ENCODE data around the gene RTP3.
"Not testable (repeated sequence)": the region's sequence is repeated elsewhere in the genome, so short reads cannot be mapped to it uniquely, and the experiment has no call there.

Gene RTP3

GRCh38 chr3:46516521-46516920 is 18.7 kb downstream of the RTP3 start:
- no peak for DNase-seq (ENCODE audit: low read depth)
- H3K4me3 ChIP-seq (replicated peaks; ENCODE audit: low read depth, low read length), result no peak overlapping the region
- no peak for TF ChIP-seq CTCF (IDR thresholded peaks at IDR 0.05; ENCODE audit: low read length, missing control alignments)

- H3K4me3 ChIP-seq (replicated peaks; ENCODE audit: low read depth, low read length), result no peak overlapping the region
- TF ChIP-seq CTCF (IDR thresholded peaks at IDR 0.05; ENCODE audit: low read length, missing control alignments), result no peak
- peak; percentile 73 for DNase-seq (ENCODE audit: low read depth)
These were observed 19.4 kb downstream of the RTP3 start for GRCh38 chr3:46517016-46517783.

- TF ChIP-seq CTCF (IDR thresholded peaks at IDR 0.05; ENCODE audit: low read length, missing control alignments), result no peak
- no peak overlapping the region for H3K4me3 ChIP-seq (replicated peaks; ENCODE audit: low read depth, low read length)
- DNase-seq (ENCODE audit: low read depth), result no peak
These were observed 20.0 kb downstream of the RTP3 start for GRCh38 chr3:46517784-46518181.

GRCh38 chr3:46519952-46520351 is 22.2 kb downstream of the RTP3 start:
- DNase-seq (ENCODE audit: low read depth), result no peak

GRCh38 chr3:46520531-46520930 is 22.8 kb downstream of the RTP3 start:
- TF ChIP-seq CTCF (IDR thresholded peaks at IDR 0.05; ENCODE audit: low read length, missing control alignments), result no peak
- no peak overlapping the region for H3K4me3 ChIP-seq (replicated peaks; ENCODE audit: low read depth, low read length)
- no peak for DNase-seq (ENCODE audit: low read depth)

More at GRCh38 chr3:46519952-46520351, 22.2 kb downstream of the RTP3 start:
- no peak overlapping the region for H3K4me3 ChIP-seq (replicated peaks; ENCODE audit: low read depth, low read length)
- no peak for TF ChIP-seq CTCF (IDR thresholded peaks at IDR 0.05; ENCODE audit: low read length, missing control alignments)

- no peak overlapping the region for H3K4me3 ChIP-seq (replicated peaks; ENCODE audit: low read depth, low read length)
- DNase-seq (ENCODE audit: low read depth), result no peak
- no peak for TF ChIP-seq CTCF (IDR thresholded peaks at IDR 0.05; ENCODE audit: low read length, missing control alignments)
These were observed 23.3 kb downstream of the RTP3 start for GRCh38 chr3:46521096-46521495.

GRCh38 chr3:46522201-46522600 is 24.4 kb downstream of the RTP3 start:
- H3K4me3 ChIP-seq (replicated peaks; ENCODE audit: low read depth, low read length); DNase-seq (ENCODE audit: low read depth): not testable (repeated sequence)

Measured in fibroblast of pulmonary artery (primary cell).